HG03039 (cell line): ENCODE data around the gene ANKRD33.
"Not testable (repeated sequence)": the region's sequence is repeated elsewhere in the genome, so short reads cannot be mapped to it uniquely, and the experiment has no call there.

ENCODE experiments used
- ATAC-seq: cut with Tn5 transposase; IDR thresholded peaks from one replicate; pipeline ENCODE4 v1.9.1; 2021; ENCODE audit warnings: mild to moderate bottlenecking, moderate library complexity; ENCODE audit not compliant: unreplicated experiment

ANKRD33 gene

GRCh38 chr12:51874486-51874885 lies 13.4 kb upstream of the ANKRD33 start:
- no peak for ATAC-seq

GRCh38 chr12:51879102-51879501 lies 8.8 kb upstream of the ANKRD33 start:
- no peak for ATAC-seq

- no peak for ATAC-seq
Observed at GRCh38 chr12:51883295-51883694, 4.6 kb upstream of the ANKRD33 start.

DNA sequence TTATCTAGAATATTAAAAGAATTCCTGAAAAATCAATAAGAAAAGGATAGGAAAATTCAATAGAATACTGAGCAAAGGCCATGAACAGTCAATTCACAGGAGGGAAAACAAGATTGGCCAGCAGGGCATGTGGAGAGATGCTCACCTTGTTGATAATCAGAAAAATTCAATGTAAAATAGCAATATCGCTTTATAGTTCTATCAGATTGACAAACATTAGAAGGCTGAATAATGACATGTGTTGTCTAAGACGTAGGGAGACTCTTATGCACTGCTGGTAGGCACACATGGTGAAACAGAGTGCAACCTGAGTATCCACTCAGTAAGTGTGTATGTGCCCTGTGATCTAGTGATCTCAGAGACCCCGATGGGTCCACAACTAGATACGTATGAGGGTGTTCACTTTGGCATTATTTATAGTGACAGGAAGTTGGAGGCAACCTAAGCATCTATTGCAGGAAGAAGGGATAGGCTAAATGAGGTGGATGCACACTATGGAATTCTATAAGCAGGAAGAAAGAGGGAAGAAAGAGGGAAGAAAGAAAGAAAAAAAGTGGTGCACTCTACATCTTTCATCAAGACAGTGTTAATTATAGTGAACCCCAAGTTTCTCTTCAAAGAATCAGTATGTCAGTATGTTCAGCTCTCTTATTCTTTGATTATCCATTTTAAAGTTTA lies 3.8 kb upstream of the ANKRD33 start:
- no peak for ATAC-seq

GRCh38 chr12:51884676-51885229 lies 3.1 kb upstream of the ANKRD33 start:
- ATAC-seq, result no peak

DNA sequence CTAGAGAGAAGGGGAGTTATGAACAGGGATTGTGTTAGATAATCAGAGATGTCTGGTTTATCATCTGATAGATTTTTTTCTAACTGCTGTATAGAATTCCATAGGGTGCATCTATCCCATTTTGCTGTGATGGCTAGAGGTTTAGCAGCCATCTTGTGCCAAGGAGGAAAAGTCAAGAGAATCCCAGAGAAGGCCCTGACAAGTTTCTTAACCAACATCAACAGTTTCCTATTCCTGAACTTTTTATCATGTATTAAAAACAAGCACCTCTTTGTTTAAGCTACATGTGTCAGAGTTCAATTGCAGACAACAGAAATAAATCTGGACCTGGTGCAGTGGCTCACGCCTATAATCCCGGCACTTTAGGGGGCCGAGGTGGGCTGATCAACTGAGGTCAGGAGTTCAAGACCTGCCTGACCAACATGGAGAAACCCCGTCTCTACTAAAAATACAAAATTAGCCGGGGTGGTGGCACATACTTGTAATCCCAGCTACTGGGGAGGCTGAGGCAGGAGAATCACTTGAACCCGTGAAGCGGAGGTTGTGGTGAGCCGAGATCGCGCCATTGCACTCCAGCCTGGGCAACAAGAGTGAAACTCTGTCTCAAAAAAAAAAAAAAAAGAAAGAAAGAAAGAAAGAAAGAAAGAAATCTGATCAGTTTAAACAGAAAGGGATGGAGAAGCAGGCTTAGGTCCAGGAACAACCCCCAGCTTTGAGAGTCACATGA lies 2.4 kb upstream of the ANKRD33 start:
- not testable (repeated sequence) for ATAC-seq

DNA sequence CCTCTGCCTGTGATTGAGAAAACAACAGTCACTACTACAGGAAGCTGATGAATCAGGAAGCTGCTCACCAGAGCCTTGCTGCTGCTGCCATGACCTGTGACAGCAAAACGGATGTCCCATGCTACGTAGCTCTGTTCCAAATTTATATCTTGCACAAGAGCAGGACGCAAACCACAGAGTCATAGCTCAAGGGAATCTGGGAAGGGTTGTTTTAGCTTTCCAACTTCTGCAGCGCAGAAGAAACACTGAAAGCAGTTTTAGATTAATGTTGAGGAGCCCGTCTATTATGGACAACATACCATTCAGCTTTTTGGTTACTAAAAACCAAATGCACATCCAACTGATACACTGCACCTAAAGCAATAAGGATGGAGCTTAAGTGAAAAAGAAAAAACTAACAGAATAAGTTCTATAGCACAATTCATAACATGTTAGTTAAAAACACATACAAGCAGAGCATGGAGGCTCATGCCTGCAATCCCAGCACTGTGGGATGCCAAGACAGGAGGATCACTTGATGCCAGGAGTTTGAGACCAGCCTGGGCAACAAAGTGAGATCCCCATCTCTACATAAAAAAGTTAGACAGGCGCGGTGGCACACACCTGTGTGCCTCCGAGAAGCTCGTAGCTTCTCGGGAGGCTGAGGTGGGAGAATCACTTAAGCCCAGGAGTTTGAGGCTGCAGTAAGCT lies 1.7 kb upstream of the ANKRD33 start:
- no peak for ATAC-seq

- no peak for ATAC-seq
Observed at GRCh38 chr12:51888316-51889215, 663 bp downstream of the ANKRD33 start.

DNA sequence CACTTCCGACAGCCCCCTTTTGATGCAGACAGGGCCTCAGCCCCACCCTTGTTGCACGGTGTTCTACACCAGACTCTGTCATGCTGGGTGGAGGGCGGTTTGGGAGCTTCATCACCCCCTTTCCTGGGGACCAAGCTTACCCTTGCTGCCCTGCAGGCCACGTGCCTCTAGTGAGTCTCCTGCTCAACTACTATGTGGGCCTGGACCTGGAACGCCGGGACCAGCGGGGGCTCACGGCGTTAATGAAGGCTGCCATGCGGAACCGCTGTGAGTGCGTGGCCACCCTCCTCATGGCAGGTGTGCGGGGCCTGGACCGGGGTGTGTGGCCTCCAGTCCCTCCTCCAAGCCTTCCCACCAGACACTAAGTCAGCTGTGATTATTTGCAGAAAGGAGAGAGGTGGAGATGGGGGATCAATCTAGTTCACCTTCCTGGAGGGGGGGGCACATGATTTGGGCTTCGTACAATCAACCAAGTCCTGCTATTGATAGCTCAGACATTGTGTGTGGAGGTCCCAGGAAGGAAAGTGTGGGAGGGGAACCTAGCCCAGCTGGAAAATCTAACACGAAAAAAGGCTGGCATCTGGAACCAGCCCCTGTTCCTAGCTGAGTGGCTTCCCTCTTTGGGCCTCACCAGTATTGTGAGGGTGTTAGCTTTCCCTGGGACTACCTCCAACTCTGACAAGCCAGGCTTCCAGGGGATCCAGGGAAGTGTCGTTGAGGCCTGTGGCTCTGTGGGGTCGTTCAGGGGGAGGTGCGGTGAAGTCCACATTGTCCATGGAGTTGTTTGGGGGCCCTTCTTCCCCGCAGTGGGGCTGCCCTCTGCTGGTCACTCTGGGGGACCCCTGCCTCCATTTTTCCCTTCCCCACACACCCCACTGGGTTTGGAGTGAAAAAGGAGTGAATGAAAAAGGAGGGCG lies 1.6 kb downstream of the ANKRD33 start:
- no peak for ATAC-seq

GRCh38 chr12:51890133-51890464 lies 2.2 kb downstream of the ANKRD33 start:
- no peak for ATAC-seq

- ATAC-seq, result no peak
Observed at GRCh38 chr12:51890511-51891171, 2.7 kb downstream of the ANKRD33 start.

- no peak for ATAC-seq
Observed at GRCh38 chr12:51891843-51892242, 3.9 kb downstream of the ANKRD33 start.

DNA sequence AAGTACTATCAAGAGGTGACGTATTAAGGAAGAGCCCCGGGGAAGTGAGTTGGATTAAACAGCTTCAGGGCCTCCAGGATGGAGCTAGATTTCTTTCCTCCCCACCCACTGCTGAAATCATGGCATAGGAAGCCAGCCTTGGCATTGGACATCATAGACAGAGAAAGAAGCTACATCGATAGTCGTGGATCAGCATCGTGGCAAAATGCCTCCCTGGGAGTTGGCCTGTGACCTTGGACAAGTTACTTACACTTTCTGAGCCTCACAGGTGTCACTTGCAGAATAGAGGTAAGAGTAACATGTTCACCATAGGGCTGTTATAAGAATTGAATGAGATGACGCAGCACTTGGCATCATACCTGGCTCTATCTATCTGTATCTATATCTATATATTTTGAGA lies 5.9 kb downstream of the ANKRD33 start:
- ATAC-seq, result no peak

DNA sequence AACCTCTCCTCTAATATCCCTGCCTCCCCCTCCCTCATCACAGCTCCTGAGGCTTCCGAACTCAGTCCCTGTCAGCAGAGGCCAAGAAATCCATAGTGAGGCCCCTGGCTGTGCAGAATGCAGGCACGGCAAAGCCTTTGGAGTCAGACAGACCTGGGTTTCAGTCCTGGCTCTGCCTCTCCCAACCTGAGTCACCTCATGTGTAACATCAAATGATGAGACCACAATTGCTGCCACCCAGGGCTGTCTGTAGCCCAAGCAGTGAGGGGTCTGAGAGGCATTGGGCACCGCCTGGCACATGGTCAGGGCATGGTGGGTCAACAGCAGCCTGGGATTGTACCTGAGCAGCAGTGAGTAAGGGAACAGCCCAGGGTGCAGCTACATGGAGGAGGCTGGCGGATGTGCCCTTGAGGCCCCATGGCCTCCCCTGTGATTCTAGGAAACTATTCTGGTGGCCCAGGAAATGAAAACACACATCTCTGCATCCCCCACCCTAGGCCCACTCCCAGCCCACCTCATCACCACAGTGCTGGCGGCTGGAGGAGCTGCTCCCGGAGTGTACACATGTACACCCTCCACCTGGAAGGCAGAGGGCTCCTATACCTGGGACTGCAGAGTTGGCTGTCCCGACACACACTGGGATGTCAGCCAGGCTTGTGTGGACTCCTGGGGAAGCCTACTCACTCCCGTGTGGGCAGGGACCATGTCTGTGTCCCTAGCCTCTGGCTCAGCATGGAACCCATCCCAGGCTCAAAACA lies 7.7 kb downstream of the ANKRD33 start:
- ATAC-seq, result no peak

DNA sequence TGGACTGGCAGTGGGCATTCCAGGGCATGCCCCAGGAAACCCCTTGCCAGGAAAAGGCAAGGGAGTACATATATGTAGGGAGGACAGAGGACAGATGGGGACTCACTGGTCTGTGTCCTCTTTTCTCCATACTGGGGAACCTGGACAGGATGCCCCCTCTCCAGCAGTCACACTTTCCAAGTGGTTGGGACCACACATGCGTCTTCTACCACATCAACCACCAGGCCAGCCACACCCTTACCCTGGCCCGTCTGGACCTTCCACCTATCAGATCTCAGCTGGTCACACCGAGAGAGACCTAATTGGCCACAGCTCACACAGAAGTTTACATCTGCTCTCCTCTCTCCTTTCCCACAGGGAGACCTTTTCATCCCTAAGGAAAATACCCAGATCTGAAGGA lies 8.3 kb downstream of the ANKRD33 start:
- no peak for ATAC-seq

DNA sequence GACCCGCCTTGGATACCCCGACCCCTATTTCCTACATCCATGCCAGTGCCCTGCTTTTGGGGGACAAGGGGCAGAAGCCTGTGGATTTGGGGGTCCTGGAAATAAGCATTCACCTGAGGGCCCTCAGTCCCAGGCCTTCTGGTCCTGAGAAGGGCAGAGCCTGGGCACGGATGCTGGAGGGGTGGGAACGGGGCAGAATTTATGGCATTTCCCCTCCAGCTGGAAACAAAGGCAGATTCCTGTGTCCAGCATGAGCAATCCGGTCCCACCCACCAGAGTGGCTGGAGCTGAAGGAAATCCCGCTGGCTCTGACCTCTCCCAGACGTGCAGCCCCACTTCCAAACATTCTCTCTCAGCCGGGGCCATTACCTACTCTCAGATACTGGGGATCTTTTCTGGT lies 9.3 kb downstream of the ANKRD33 start:
- no peak for ATAC-seq

DNA sequence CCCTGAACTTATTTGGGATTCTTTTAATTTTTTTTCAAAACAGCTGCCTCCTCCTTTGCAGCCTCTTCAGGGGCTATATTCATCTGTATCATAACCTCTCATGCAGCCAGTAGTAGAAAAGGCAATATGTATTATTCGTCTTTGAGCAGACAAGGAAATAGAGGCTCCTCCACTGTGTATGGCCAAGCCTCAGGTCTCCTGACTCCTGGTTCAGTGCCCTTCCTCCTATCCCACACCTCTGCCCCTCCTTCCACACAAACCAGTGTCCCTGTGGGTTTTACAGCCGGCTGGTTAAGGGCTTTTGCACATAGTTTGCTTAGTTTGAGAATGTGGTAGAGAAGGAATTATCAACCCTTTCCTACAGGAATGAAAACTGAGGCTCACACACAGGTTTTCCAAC lies 10.6 kb downstream of the ANKRD33 start:
- no peak for ATAC-seq

DNA sequence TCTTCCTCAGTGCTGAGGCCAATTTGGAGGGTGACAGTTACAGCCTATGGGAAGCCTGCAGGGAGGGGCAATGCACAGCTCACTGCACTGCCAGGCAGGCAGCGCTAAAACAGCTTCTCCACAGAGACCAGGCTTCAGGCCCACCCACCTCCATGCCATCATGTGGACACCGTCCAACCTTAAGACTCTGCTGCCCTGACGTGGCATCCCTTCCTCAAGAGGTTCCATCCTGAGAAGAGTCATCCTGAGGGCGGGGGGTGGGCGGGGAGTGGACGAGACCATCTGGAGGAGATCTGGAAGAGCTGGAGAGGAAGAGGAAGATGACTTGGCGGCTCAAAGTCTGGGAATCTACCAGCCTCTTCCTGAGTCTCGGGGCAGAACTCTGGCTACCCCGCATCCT lies 11.0 kb downstream of the ANKRD33 start:
- no peak for ATAC-seq
